ENCODE measurements around the gene LURAP1L.

GRCh38 chr9:12770261-12770660 lies 4.6 kb upstream of the LURAP1L start:
- no peak for TF ChIP-seq CTCF (IDR thresholded peaks at IDR 0.05; ENCODE audit: low read depth, low read length)
- TF ChIP-seq EZH2phosphoT487 (IDR thresholded peaks at IDR 0.05; ENCODE audit: low read depth), result no peak

All from OCI-LY3 (cell line).